ENCODE results near the gene DIP2B.
"Not testable (repeated sequence)": the region's sequence is repeated elsewhere in the genome, so short reads cannot be mapped to it uniquely, and the experiment has no call there.

The DIP2B gene

GRCh38 chr12:50662116-50662510 lies 157.3 kb downstream of the DIP2B start:
- Histone ChIP-seq H3K4me1 (ENCODE audit: insufficient read depth, low read length) (peaks cover 5% of the 10 kb centered on the region; the same call in 1 of the 2 replicates), H3K9ac (ENCODE audit: low read depth, low read length) (no peak overlapping the region), H3K27me3 (ENCODE audit: insufficient read depth, low read length) (no peaks in the 10 kb centered on the region), H3K9me3 (ENCODE audit: insufficient read depth, low read depth, low read length) (no peaks in the 10 kb centered on the region), H3K36me3 (ENCODE audit: insufficient read depth, low read length) (peaks cover 13% of the 10 kb centered on the region; the same call in 1 of the 2 replicates), H3K27ac (ENCODE audit: low read depth, low read length) (no peak overlapping the region), H3K4me3 (ENCODE audit: low read length) (no peak overlapping the region)
- 100% methylated on average over 1 of the region's 1 CpG for WGBS

GRCh38 chr12:50665170-50665569 lies 160.4 kb downstream of the DIP2B start:
- Histone ChIP-seq H3K27me3 (ENCODE audit: insufficient read depth, low read length) (no peaks in the 10 kb centered on the region), H3K4me1 (ENCODE audit: insufficient read depth, low read length) (peaks cover 5% of the 10 kb centered on the region; the same call in 1 of the 2 replicates), H3K36me3 (ENCODE audit: insufficient read depth, low read length) (peaks cover 11% of the 10 kb centered on the region; the same call in 1 of the 2 replicates), H3K27ac (ENCODE audit: low read depth, low read length) (no peak overlapping the region), H3K9me3 (ENCODE audit: insufficient read depth, low read depth, low read length) (no peaks in the 10 kb centered on the region), H3K4me3 (ENCODE audit: low read length) (no peak overlapping the region), H3K9ac (ENCODE audit: low read depth, low read length) (no peak overlapping the region)
- 97% methylated on average over 5 of the region's 5 CpGs for WGBS

- Histone ChIP-seq H3K9ac (ENCODE audit: low read depth, low read length) (no peak overlapping the region), H3K27ac (ENCODE audit: low read depth, low read length) (no peak overlapping the region), H3K36me3 (ENCODE audit: insufficient read depth, low read length) (peaks cover 7% of the 10 kb centered on the region; the same call in 1 of the 2 replicates), H3K27me3 (ENCODE audit: insufficient read depth, low read length) (no peaks in the 10 kb centered on the region), H3K4me1 (ENCODE audit: insufficient read depth, low read length) (peaks cover 5% of the 10 kb centered on the region; the same call in 1 of the 2 replicates), H3K4me3 (ENCODE audit: low read length) (no peak overlapping the region), H3K9me3 (ENCODE audit: insufficient read depth, low read depth, low read length) (no peaks in the 10 kb centered on the region)
- no CpG with 5 or more reads among the region's 1 CpG for WGBS
Observed at GRCh38 chr12:50665609-50666008, 160.8 kb downstream of the DIP2B start.

- H3K4me1 ChIP-seq (ENCODE audit: insufficient read depth, low read length): peaks cover 5% of the 10 kb centered on the region; the same call in 1 of the 2 replicates
- WGBS: 100% methylated on average over 1 of the region's 1 CpG
- no peaks in the 10 kb centered on the region for H3K9me3 ChIP-seq (ENCODE audit: insufficient read depth, low read depth, low read length)
- peaks cover 6% of the 10 kb centered on the region; the same call in 1 of the 2 replicates for H3K36me3 ChIP-seq (ENCODE audit: insufficient read depth, low read length)
- H3K27me3 ChIP-seq (ENCODE audit: insufficient read depth, low read length): no peaks in the 10 kb centered on the region
- no peak overlapping the region for H3K4me3 ChIP-seq (ENCODE audit: low read length)
- H3K9ac ChIP-seq (ENCODE audit: low read depth, low read length): no peak overlapping the region
- no peak overlapping the region for H3K27ac ChIP-seq (ENCODE audit: low read depth, low read length)
Observed at GRCh38 chr12:50666023-50666422, 161.2 kb downstream of the DIP2B start.

GRCh38 chr12:50672158-50672557 lies 167.4 kb downstream of the DIP2B start:
- Histone ChIP-seq H3K9me3 (ENCODE audit: insufficient read depth, low read depth, low read length) (no peaks in the 10 kb centered on the region), H3K27ac (ENCODE audit: low read depth, low read length) (no peak overlapping the region), H3K4me3 (ENCODE audit: low read length) (no peak overlapping the region), H3K36me3 (ENCODE audit: insufficient read depth, low read length) (peaks cover 42% of the 10 kb centered on the region), H3K27me3 (ENCODE audit: insufficient read depth, low read length) (no peaks in the 10 kb centered on the region), H3K4me1 (ENCODE audit: insufficient read depth, low read length) (no peaks in the 10 kb centered on the region), H3K9ac (ENCODE audit: low read depth, low read length) (no peak overlapping the region)
- WGBS: 86% methylated on average over 3 of the region's 3 CpGs

GRCh38 chr12:50676756-50677155 lies 172.0 kb downstream of the DIP2B start:
- Histone ChIP-seq H3K27ac (ENCODE audit: low read depth, low read length) (no peak overlapping the region), H3K36me3 (ENCODE audit: insufficient read depth, low read length) (peaks cover 71% of the 10 kb centered on the region), H3K4me1 (ENCODE audit: insufficient read depth, low read length) (no peaks in the 10 kb centered on the region), H3K9me3 (ENCODE audit: insufficient read depth, low read depth, low read length) (no peaks in the 10 kb centered on the region), H3K9ac (ENCODE audit: low read depth, low read length) (no peak overlapping the region), H3K4me3 (ENCODE audit: low read length) (no peak overlapping the region), H3K27me3 (ENCODE audit: insufficient read depth, low read length) (no peaks in the 10 kb centered on the region)
- WGBS: 95% methylated on average over 3 of the region's 4 CpGs

- no peaks in the 10 kb centered on the region for H3K27me3 ChIP-seq (ENCODE audit: insufficient read depth, low read length)
- 90% methylated on average over 3 of the region's 3 CpGs for WGBS
- H3K9me3 ChIP-seq (ENCODE audit: insufficient read depth, low read depth, low read length): no peaks in the 10 kb centered on the region
- H3K36me3 ChIP-seq (ENCODE audit: insufficient read depth, low read length): peaks cover 75% of the 10 kb centered on the region
- no peaks in the 10 kb centered on the region for H3K4me1 ChIP-seq (ENCODE audit: insufficient read depth, low read length)
- no peak overlapping the region for H3K27ac ChIP-seq (ENCODE audit: low read depth, low read length)
- no peak overlapping the region for H3K4me3 ChIP-seq (ENCODE audit: low read length)
- no peak overlapping the region for H3K9ac ChIP-seq (ENCODE audit: low read depth, low read length)
Observed at GRCh38 chr12:50677858-50678257, 173.1 kb downstream of the DIP2B start.

- Histone ChIP-seq H3K27ac (ENCODE audit: low read depth, low read length) (no peak overlapping the region), H3K4me1 (ENCODE audit: insufficient read depth, low read length) (no peaks in the 10 kb centered on the region), H3K9me3 (ENCODE audit: insufficient read depth, low read depth, low read length) (no peaks in the 10 kb centered on the region), H3K27me3 (ENCODE audit: insufficient read depth, low read length) (no peaks in the 10 kb centered on the region), H3K36me3 (ENCODE audit: insufficient read depth, low read length) (peaks cover 79% of the 10 kb centered on the region), H3K4me3 (ENCODE audit: low read length) (no peak overlapping the region), H3K9ac (ENCODE audit: low read depth, low read length) (no peak overlapping the region)
- 93% methylated on average over 3 of the region's 4 CpGs for WGBS
Observed at GRCh38 chr12:50678650-50679365, 174.0 kb downstream of the DIP2B start.

GRCh38 chr12:50679612-50680011 lies 174.8 kb downstream of the DIP2B start:
- H3K4me3 ChIP-seq (ENCODE audit: low read length): no peak overlapping the region
- no peaks in the 10 kb centered on the region for H3K9me3 ChIP-seq (ENCODE audit: insufficient read depth, low read depth, low read length)
- H3K36me3 ChIP-seq (ENCODE audit: insufficient read depth, low read length): peaks cover 79% of the 10 kb centered on the region
- WGBS: 96% methylated on average over 1 of the region's 1 CpG
- no peaks in the 10 kb centered on the region for H3K27me3 ChIP-seq (ENCODE audit: insufficient read depth, low read length)
- H3K9ac ChIP-seq (ENCODE audit: low read depth, low read length): no peak overlapping the region
- no peaks in the 10 kb centered on the region for H3K4me1 ChIP-seq (ENCODE audit: insufficient read depth, low read length)
- H3K27ac ChIP-seq (ENCODE audit: low read depth, low read length): no peak overlapping the region

GRCh38 chr12:50681064-50681463 lies 176.3 kb downstream of the DIP2B start:
- not testable (repeated sequence) for H3K27ac ChIP-seq (ENCODE audit: low read depth, low read length); H3K27me3 ChIP-seq (ENCODE audit: insufficient read depth, low read length); H3K9me3 ChIP-seq (ENCODE audit: insufficient read depth, low read depth, low read length); H3K9ac ChIP-seq (ENCODE audit: low read depth, low read length); H3K4me1 ChIP-seq (ENCODE audit: insufficient read depth, low read length); H3K4me3 ChIP-seq (ENCODE audit: low read length)
- WGBS: 98% methylated on average over 3 of the region's 3 CpGs
- peaks cover 78% of the 10 kb centered on the region for H3K36me3 ChIP-seq (ENCODE audit: insufficient read depth, low read length)

GRCh38 chr12:50685641-50686040 lies 180.9 kb downstream of the DIP2B start:
- peaks cover 76% of the 10 kb centered on the region for H3K36me3 ChIP-seq (ENCODE audit: insufficient read depth, low read length)
- no peaks in the 10 kb centered on the region for H3K27me3 ChIP-seq (ENCODE audit: insufficient read depth, low read length)
- H3K27ac ChIP-seq (ENCODE audit: low read depth, low read length): no peak overlapping the region
- no peak overlapping the region for H3K9ac ChIP-seq (ENCODE audit: low read depth, low read length)
- H3K4me3 ChIP-seq (ENCODE audit: low read length): no peak overlapping the region
- no peaks in the 10 kb centered on the region for H3K4me1 ChIP-seq (ENCODE audit: insufficient read depth, low read length)
- WGBS: 85% methylated on average over 1 of the region's 1 CpG
- H3K9me3 ChIP-seq (ENCODE audit: insufficient read depth, low read depth, low read length): no peaks in the 10 kb centered on the region
